ENCODE measurements around the gene MAP2K4. TPM values are rescaled to one million over a fixed set of nuclear protein-coding genes. Genes with fewer than 3 reads are reported as not detected.

MAP2K4 gene
- total RNA-seq, 2 donors from 2014 or later = 26.2 to 42.1 TPM

GRCh38 chr17:12035673-12036072 is 15.0 kb downstream of the MAP2K4 start:
- H3K27me3 ChIP-seq (replicated peaks; ENCODE audit: insufficient read depth) = no peaks in the 10 kb centered on the region
- no peaks in the 10 kb centered on the region for H3K9me3 ChIP-seq
- H3K27ac ChIP-seq = no peak overlapping the region
- TF ChIP-seq CTCF (IDR thresholded peaks at IDR 0.05) = no peak
- TF ChIP-seq POLR2A (IDR thresholded peaks at IDR 0.05) = no peak
- TF ChIP-seq POLR2AphosphoS5 (IDR thresholded peaks at IDR 0.05) = no peak
- DNase-seq (ENCODE audit: low spot score) = no peak
- intact Hi-C loops (cut with DNase I) = no loop called here
- no peaks in the 10 kb centered on the region for H3K36me3 ChIP-seq
- 32% methylated on average over 1 of the region's 1 CpG for WGBS
- peaks cover 4% of the 10 kb centered on the region for H3K4me1 ChIP-seq (replicated peaks)
- no peak overlapping the region for H3K4me3 ChIP-seq

GRCh38 chr17:12037970-12038369 is 17.3 kb downstream of the MAP2K4 start:
- Histone ChIP-seq H3K36me3 (no peaks in the 10 kb centered on the region), H3K9me3 (no peaks in the 10 kb centered on the region), H3K27me3 (replicated peaks; ENCODE audit: insufficient read depth) (no peaks in the 10 kb centered on the region), H3K4me1 (replicated peaks) (peaks cover 4% of the 10 kb centered on the region), H3K27ac (no peak overlapping the region), H3K4me3 (no peak overlapping the region)
- TF ChIP-seq POLR2AphosphoS5 (IDR thresholded peaks at IDR 0.05) (no peak), POLR2A (IDR thresholded peaks at IDR 0.05) (no peak), CTCF (IDR thresholded peaks at IDR 0.05) (no peak)
- DNase-seq (ENCODE audit: low spot score) = no peak
- 31% methylated on average over 2 of the region's 2 CpGs for WGBS
- intact Hi-C loops (cut with DNase I) = no loop called here

- whole genome bisulfite sequencing = 50% methylated on average over 3 of the region's 3 CpGs
- H3K36me3 ChIP-seq = no peaks in the 10 kb centered on the region
- no peak overlapping the region for H3K27ac ChIP-seq
- no peaks in the 10 kb centered on the region for H3K27me3 ChIP-seq (replicated peaks; ENCODE audit: insufficient read depth)
- DNase-seq (ENCODE audit: low spot score) = no peak
- no peak overlapping the region for H3K4me3 ChIP-seq
- TF ChIP-seq POLR2A (IDR thresholded peaks at IDR 0.05) (no peak), CTCF (IDR thresholded peaks at IDR 0.05) (no peak), POLR2AphosphoS5 (IDR thresholded peaks at IDR 0.05) (no peak)
- intact Hi-C loops (cut with DNase I) = no loop called here
- peaks cover 4% of the 10 kb centered on the region for H3K4me1 ChIP-seq (replicated peaks)
- H3K9me3 ChIP-seq = no peaks in the 10 kb centered on the region
Observed at GRCh38 chr17:12040478-12040877, 19.8 kb downstream of the MAP2K4 start.

- H3K4me1 ChIP-seq (replicated peaks) = peaks cover 4% of the 10 kb centered on the region
- no peak overlapping the region for H3K27ac ChIP-seq
- H3K4me3 ChIP-seq = no peak overlapping the region
- intact Hi-C loops (cut with DNase I) = no loop called here
- H3K9me3 ChIP-seq = no peaks in the 10 kb centered on the region
- no peak for DNase-seq (ENCODE audit: low spot score)
- no peaks in the 10 kb centered on the region for H3K27me3 ChIP-seq (replicated peaks; ENCODE audit: insufficient read depth)
- no peaks in the 10 kb centered on the region for H3K36me3 ChIP-seq
- TF ChIP-seq POLR2A (IDR thresholded peaks at IDR 0.05) = no peak
- TF ChIP-seq POLR2AphosphoS5 (IDR thresholded peaks at IDR 0.05) = no peak
- TF ChIP-seq CTCF (IDR thresholded peaks at IDR 0.05) = no peak
- 46% methylated on average over 3 of the region's 3 CpGs for WGBS
Observed at GRCh38 chr17:12041312-12041711, 20.6 kb downstream of the MAP2K4 start.

GRCh38 chr17:12043702-12044101 is 23.0 kb downstream of the MAP2K4 start:
- Histone ChIP-seq H3K9me3 (no peaks in the 10 kb centered on the region), H3K27me3 (replicated peaks; ENCODE audit: insufficient read depth) (no peaks in the 10 kb centered on the region), H3K36me3 (no peaks in the 10 kb centered on the region), H3K27ac (no peak overlapping the region), H3K4me3 (no peak overlapping the region), H3K4me1 (replicated peaks) (peaks cover 4% of the 10 kb centered on the region)
- no peak for TF ChIP-seq POLR2A (IDR thresholded peaks at IDR 0.05)
- no peak for TF ChIP-seq CTCF (IDR thresholded peaks at IDR 0.05)
- no peak for TF ChIP-seq POLR2AphosphoS5 (IDR thresholded peaks at IDR 0.05)
- intact Hi-C loops (cut with DNase I) = no loop called here
- no peak for DNase-seq (ENCODE audit: low spot score)
- 74% methylated on average over 6 of the region's 6 CpGs for WGBS

All from prostate gland (tissue), 2 donors.